ENCODE data around the gene SH2D2A.

- TF ChIP-seq POLR2AphosphoS5 (IDR thresholded peaks at IDR 0.05; ENCODE audit: low read depth, low read length) (no peak), SIN3A (IDR thresholded peaks at IDR 0.05; ENCODE audit: borderline replicate concordance, insufficient read depth, low read length) (no peak)
Measured at GRCh38 chr1:156794506-156795373, 21.9 kb downstream of the SH2D2A start.

Measured in PFSK-1 (cell line).